Measurements from ENCODE around the gene ZMYND19.
"Not testable (repeated sequence)": the region's sequence is repeated elsewhere in the genome, so short reads cannot be mapped to it uniquely, and the experiment has no call there.

GRCh38 chr9:137553654-137554053, 36.7 kb downstream of the ZMYND19 start:
- TF ChIP-seq CTCF, POLR2A (IDR thresholded peaks at IDR 0.05): not testable (repeated sequence)
